ENCODE data around the gene APBB2. TPM values are rescaled to one million over a fixed set of nuclear protein-coding genes. Genes with fewer than 3 reads are reported as not detected.

APBB2 gene
- total RNA-seq, 4 donors from 2014 or later = 139 to 248 (median 203) TPM

GRCh38 chr4:41146196-41146595, 68.1 kb downstream of the APBB2 start:
- DNase-seq (ENCODE audit: low spot score in 2 of 2) = no peak
- Histone ChIP-seq H3K36me3 (no peaks in the 10 kb centered on the region), H3K4me3 (no peak overlapping the region), H3K4me1 (peaks cover 0 to 82% (median 42%) of the 10 kb centered on the region in 4 donors), H3K27ac (peak overlapping the region; percentile 37 to 91 (median 63)), H3K9me3 (no peaks in the 10 kb centered on the region), H3K27me3 (no peaks in the 10 kb centered on the region)
- no peak for TF ChIP-seq POLR2A (IDR thresholded peaks at IDR 0.05)
- TF ChIP-seq, protein P1, sequence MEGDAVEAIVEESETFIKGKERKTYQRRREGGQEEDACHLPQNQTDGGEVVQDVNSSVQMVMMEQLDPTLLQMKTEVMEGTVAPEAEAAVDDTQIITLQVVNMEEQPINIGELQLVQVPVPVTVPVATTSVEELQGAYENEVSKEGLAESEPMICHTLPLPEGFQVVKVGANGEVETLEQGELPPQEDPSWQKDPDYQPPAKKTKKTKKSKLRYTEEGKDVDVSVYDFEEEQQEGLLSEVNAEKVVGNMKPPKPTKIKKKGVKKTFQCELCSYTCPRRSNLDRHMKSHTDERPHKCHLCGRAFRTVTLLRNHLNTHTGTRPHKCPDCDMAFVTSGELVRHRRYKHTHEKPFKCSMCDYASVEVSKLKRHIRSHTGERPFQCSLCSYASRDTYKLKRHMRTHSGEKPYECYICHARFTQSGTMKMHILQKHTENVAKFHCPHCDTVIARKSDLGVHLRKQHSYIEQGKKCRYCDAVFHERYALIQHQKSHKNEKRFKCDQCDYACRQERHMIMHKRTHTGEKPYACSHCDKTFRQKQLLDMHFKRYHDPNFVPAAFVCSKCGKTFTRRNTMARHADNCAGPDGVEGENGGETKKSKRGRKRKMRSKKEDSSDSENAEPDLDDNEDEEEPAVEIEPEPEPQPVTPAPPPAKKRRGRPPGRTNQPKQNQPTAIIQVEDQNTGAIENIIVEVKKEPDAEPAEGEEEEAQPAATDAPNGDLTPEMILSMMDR (IDR thresholded peaks at IDR 0.05) = no peak
- TF ChIP-seq EP300 (IDR thresholded peaks at IDR 0.05) = no peak
- WGBS, 2 donors = 65 to 75% methylated on average over 5 of the region's 5 CpGs

DNA sequence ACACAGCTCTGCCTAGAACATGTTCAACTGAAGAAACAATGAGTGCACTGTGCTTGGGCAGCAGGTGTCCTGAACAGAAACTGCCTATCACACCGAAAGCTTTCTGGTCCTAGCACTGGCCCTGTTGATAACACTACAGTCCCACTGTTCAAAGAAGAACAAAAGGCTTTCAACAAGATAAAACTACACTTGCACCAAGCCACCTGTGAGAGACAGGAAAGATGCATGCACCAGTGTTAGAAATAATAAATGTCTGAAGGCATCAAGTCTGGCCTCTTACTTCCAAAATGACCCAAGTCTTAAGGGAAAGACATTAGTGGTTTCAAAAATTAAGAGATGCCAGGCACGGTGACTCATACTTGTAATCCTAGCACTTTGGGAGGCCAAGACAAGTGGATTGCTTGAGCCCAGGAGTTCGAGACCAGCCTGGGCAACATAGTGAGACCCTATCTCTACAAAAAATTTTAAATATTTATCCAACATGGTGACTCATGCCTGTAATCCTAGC, 68.7 kb downstream of the APBB2 start:
- Histone ChIP-seq H3K4me3 (no peak overlapping the region), H3K9me3 (no peaks in the 10 kb centered on the region), H3K27me3 (no peaks in the 10 kb centered on the region), H3K4me1 (peaks cover 0 to 88% (median 42%) of the 10 kb centered on the region in 4 donors), H3K36me3 (peaks cover 0 to 4% (median 0%) of the 10 kb centered on the region in 3 donors), H3K27ac (peak overlapping the region; percentile 52 to 91 (median 79))
- 70 to 74% methylated on average over 3 of the region's 3 CpGs for WGBS, 2 donors
- no peak for DNase-seq (ENCODE audit: low spot score in 2 of 2)
- TF ChIP-seq POLR2A (IDR thresholded peaks at IDR 0.05) (no peak), EP300 (IDR thresholded peaks at IDR 0.05) (no peak)
- TF ChIP-seq, protein P1 (IDR thresholded peaks at IDR 0.05) = no peak

- TF ChIP-seq EP300 (IDR thresholded peaks at IDR 0.05) (no peak), POLR2A (IDR thresholded peaks at IDR 0.05) (no peak)
- TF ChIP-seq, protein P1 (IDR thresholded peaks at IDR 0.05) = no peak
- H3K27me3 ChIP-seq = no peaks in the 10 kb centered on the region
- peak overlapping the region; percentile 52 to 91 (median 79) for H3K27ac ChIP-seq
- peaks cover 0 to 87% (median 42%) of the 10 kb centered on the region in 4 donors for H3K4me1 ChIP-seq
- no peak overlapping the region for H3K4me3 ChIP-seq
- H3K9me3 ChIP-seq = no peaks in the 10 kb centered on the region
- peaks cover 0 to 4% (median 0%) of the 10 kb centered on the region in 3 donors for H3K36me3 ChIP-seq
- no peak for DNase-seq (ENCODE audit: low spot score in 2 of 2)
- 27 to 40% methylated on average over 5 of the region's 5 CpGs for WGBS, 2 donors
These were observed 69.5 kb downstream of the APBB2 start for GRCh38 chr4:41144812-41145211.

- Histone ChIP-seq H3K9me3 (no peaks in the 10 kb centered on the region), H3K36me3 (peaks cover 0 to 4% (median 0%) of the 10 kb centered on the region in 3 donors), H3K27ac (peak overlapping the region; percentile 28 to 91 (median 79)), H3K27me3 (no peaks in the 10 kb centered on the region), H3K4me1 (peaks cover 0 to 82% (median 40%) of the 10 kb centered on the region in 4 donors), H3K4me3 (no peak overlapping the region)
- DNase-seq (ENCODE audit: low spot score in 2 of 2) = no peak
- 33 to 41% methylated on average over 3 of the region's 3 CpGs for WGBS, 2 donors
- TF ChIP-seq POLR2A (IDR thresholded peaks at IDR 0.05) = no peak
- no peak for TF ChIP-seq EP300 (IDR thresholded peaks at IDR 0.05)
- TF ChIP-seq, protein P1 (IDR thresholded peaks at IDR 0.05) = no peak
These were observed 70.3 kb downstream of the APBB2 start for GRCh38 chr4:41144040-41144379.

DNA sequence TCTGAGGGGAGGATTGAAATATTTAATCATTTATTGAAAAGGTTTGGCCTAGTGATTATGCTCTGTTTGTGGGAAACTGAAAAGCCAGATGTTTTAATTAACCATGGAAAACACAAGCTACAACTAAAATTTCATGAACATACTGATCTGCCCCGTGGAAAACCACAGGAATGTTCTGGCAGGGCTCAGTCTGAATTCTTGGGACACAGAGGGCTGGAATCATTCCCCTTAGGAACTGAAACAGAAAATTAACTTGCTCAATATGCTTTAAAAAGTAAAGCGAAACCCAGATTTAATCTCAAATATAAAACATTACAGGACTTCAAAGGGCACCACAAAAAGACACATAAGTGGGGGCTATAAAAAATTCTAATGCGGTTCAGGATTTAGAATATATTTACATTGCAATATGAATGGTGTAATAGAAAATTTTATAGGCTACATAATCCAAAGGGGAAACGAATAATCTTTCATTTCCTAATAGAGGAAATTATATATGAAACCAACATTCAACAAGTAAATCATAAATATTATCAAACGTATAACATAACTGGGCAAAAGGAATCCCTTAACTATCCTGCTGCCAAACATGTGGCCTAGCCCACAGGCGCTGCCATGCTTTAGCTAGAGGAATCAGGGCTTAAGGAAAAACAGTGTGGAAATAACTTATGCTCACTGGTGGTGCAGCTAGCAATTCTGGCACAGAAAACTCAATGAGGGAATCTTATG, 70.9 kb downstream of the APBB2 start:
- TF ChIP-seq POLR2A (IDR thresholded peaks at IDR 0.05) = no peak
- peak; percentile 53 to 92 for TF ChIP-seq EP300 (IDR thresholded peaks at IDR 0.05)
- TF ChIP-seq, protein P1 (IDR thresholded peaks at IDR 0.05) = no peak
- Histone ChIP-seq H3K27ac (peak overlapping the region; percentile 28 to 91 (median 79)), H3K9me3 (no peaks in the 10 kb centered on the region), H3K4me3 (peak overlapping the region in 1 of 4 donors; percentile 8), H3K4me1 (peaks cover 0 to 78% (median 40%) of the 10 kb centered on the region in 4 donors), H3K36me3 (peaks cover 0 to 4% (median 0%) of the 10 kb centered on the region in 3 donors), H3K27me3 (no peaks in the 10 kb centered on the region)
- peak; percentile 48 to 74 for DNase-seq (ENCODE audit: low spot score in 2 of 2)
- WGBS, 2 donors = 23 to 26% methylated on average over 6 of the region's 6 CpGs

All from tibial nerve (tissue), 4 donors.